ENCODE data around the gene CAMK2N2.

Gene CAMK2N2

DNA sequence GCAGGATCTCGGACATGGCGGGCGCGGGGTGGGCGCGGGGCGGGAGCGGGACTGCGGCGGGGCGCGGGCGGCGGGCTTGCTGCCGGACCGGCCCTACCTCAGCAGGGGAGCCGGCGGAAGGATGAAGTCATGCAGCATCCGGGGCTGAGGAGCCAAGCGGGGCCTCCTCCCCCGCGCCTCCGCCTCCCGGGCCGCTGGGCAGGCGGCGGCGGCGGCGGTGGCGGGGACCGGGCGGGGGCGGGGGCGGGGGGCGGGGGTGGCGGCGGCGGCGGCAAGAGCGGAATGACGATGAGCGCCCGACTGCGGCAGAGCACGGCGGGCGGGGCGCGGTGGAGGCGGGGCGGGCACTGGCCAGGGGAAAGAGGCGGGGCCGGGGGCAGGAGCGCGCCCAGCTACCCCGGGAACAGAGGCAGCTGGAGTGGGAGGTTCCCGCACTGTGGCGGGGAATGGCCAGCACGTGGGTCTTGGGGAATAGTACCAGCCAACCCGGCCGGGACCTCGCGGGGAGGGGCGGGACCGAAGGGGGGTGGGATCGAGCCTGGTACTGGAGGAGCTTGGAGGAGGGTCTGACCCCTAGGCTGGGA lies at the start of gene CAMK2N2:
CAMK2N2 (minus strand) TSS at position 284 of the 584 bp plus-strand sequence; CDS start at position 16, 268 bp downstream.
- DNase-seq (ENCODE audit: low read depth in 2 of 2) = peak in 1 of 2 donors; percentile 62

DNA sequence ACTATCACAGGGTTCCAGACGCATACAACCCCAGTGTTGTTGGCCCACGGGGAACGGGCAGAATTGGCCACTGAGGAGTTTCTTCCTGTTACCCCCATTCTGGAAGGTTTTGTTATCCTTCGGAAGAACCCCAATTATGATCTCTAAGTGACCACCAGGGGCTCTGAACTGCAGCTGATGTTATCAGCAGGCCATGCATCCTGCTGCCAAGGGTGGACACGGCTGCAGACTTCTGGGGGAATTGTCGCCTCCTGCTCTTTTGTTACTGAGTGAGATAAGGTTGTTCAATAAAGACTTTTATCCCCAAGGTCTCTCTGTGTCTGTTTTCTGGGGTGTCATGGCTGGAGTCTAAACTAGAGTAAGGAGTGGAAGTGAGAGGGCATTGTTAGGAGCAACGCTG lies 47.4 kb upstream of the CAMK2N2 start:
- DNase-seq (ENCODE audit: low read depth in 2 of 2) = no peak

DNA sequence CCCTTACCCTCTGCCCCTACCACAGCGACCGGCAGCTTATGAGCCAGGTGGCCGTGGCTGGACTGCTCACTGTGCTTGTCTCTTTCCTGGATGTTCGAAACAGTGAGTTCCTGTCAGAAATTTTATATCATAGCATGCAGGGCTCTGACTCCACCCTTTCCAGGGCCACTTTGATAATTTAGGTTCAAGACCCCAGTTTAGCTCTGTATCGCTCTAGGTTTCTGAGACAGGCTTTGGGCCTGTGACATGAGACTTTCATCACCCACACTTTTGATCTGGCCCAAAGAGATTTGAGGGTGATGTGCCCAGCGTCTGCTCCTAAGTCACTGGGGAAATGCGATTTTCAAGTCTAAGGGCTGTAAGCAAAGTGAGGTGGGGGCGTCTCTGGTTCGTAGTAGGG lies 46.6 kb upstream of the CAMK2N2 start:
- no peak for DNase-seq (ENCODE audit: low read depth in 2 of 2)

DNA sequence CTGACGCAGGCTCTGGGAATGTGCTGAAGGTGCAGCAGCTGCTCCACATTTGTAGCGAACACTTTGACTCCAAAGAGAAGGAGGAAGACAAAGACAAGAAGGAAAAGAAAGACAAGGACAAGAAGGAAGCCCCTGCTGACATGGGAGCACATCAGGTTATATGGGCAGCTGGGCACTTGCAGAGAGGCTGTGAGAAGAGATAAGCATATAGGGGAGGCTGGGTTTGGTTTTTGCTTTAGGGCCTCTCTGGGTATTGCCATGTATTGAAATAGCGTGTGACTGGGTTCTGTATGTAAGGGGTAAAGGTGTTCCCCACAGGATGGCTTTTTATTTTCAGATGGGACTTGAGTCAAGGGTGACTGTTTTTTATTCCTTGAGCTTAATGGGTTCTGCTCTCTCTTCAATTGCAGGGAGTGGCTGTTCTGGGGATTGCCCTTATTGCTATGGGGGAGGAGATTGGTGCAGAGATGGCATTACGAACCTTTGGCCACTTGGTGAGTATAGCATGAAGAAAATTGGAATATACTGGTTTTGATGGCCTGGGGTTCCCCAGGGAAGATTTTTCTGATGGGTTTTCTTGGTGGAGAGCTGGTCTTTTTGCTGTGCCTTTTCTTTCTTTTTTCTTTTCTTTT lies 45.1 kb upstream of the CAMK2N2 start:
- no peak for DNase-seq (ENCODE audit: low read depth in 2 of 2)

DNA sequence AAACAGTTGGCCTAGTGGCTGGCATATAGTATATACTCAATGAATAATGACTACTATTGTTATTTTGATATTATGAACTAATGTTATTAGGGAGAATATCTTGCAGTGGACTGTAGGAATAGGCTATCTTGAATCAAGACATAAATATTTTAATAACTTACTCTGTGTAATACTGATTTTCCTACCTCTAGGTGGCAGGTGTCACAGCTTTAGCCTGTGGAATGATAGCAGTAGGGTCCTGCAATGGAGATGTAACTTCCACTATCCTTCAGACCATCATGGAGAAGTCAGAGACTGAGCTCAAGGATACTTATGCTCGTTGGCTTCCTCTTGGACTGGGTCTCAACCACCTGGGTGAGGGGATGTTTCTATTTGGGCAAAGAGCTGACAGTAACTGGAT lies 44.2 kb upstream of the CAMK2N2 start:
- no peak for DNase-seq (ENCODE audit: low read depth in 2 of 2)

DNA sequence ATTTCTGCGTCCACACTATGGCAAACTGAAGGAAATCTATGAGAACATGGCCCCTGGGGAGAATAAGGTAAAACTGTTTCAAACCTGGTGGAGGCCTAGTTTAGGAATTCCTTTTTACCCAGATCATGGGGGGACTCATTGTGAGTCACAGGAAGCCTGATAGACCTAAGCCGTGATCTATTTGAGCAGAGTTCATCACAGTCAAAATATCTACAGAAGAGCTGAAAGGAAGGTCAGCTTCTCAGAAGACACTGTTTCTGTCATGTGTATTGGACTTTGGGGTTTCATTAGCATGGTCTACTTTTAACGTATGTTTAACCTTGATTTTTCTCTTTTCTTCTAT lies 39.0 kb upstream of the CAMK2N2 start:
- no peak for DNase-seq (ENCODE audit: low read depth in 2 of 2)

DNA sequence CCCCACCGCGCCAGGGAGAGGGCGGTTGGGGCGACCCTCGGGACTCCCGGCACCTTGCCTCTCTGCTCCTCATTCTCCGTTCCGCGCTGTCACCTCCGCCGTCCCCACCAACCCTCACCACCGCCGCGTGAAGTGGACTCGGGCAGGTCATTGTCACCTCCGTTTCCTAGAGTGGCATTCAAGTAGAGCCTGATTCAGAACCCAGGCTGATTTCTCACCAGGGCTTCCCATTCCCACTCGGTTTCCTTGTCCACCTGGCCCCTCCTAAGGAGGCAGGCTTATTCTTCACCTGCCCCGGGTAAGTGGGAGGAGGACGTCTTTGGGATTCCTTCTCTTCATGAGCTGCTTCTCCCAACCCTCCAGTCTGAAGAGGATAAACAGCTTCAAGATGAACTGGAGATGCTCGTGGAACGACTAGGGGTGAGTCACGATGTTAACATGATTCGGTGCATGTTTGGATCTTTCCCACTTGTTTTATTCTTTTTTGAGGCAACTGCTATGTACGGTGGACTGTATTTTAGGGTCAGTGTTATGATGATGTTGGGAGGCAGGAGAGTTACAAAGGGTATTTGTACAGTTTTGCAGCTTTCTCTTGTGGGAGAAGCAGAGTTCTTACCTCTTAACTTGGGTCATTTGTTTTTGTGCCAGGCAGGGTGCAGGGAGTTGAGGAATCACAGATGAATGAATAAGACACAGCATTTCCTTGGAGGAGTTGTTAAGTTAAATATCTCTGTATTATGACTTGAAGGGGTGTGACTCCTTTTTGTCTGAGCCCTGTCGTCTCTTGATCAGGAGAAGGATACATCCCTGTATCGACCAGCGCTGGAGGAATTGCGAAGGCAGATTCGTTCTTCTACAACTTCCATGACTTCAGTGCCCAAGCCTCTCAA lies 38.4 kb upstream of the CAMK2N2 start:
- DNase-seq (ENCODE audit: low read depth in 2 of 2) = no peak

DNA sequence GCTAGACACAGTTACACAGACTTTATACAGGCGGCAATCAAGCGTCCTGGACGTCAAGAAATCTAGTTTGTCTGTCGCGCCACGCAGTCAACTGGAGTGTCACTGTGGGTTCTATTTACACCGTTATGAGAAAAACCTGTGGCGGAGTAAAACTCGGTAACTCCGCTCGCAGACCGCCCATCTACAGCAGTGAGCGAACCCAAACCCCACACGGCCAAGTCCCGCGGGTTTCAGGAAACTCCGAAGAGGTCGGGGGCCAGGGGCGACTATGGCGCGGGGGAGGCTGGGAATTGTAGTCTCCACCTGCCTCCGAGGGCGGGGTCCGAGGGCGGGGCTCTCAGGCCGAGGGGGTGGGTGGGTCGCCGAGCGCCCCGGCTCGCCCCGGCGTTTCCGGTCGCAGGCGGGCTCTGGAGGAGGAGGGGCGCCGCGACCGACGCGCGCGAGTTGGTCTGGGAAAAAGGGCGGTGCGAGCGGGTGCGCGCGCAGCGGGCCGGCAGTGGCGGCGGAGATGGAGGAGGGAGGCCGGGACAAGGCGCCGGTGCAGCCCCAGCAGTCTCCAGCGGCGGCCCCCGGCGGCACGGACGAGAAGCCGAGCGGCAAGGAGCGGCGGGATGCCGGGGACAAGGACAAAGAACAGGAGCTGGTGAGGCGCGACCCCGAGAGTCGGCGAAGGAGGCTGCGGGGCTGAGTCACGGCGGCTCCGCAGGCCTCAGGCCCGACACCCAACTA lies 37.6 kb upstream of the CAMK2N2 start, which contains the start of gene PSMD2:
PSMD2 (plus strand) TSS at position 483 of the 729 bp plus-strand sequence; CDS start at position 509, 26 bp downstream.
- DNase-seq (ENCODE audit: low read depth in 2 of 2) = peak; percentile 96 to 98

DNA sequence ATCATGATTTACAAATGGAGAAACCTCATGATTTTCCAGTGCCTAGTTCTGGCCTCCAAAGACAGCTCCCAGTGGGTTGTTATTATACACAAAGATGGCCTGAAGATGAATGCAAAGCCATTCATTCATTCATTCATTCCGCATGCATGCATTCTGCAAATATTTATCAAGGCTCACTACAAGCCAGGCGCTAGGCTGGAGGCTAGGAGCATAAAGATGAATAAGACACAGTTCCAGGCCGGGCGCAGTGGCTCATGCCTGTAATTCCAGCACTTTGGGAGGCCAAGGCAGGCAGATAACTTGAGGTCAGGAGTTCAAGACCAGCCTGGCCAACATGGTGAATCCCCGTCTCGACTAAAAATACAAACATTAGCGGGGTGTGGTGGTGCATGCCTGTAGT lies 35.3 kb upstream of the CAMK2N2 start:
- no peak for DNase-seq (ENCODE audit: low read depth in 2 of 2)

DNA sequence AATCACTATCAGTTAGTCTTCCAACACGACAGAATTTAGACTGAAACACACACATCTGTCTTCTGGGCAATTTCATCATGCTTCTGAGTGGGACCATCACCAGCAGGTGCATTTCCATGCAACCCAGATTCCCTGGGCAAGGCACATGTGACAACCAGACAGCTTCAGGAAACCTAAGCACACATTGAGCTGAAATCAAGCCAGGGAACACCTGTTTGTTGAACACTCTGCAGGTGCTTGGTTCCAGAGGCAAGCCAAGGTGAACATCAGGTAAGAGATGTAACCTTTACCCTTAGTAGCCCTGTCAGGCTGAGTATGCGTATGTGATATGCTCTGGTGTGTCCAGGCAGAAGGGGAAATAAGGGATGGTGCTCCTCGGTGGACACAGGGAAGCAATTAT lies 34.4 kb upstream of the CAMK2N2 start:
- DNase-seq (ENCODE audit: low read depth in 2 of 2) = no peak

DNA sequence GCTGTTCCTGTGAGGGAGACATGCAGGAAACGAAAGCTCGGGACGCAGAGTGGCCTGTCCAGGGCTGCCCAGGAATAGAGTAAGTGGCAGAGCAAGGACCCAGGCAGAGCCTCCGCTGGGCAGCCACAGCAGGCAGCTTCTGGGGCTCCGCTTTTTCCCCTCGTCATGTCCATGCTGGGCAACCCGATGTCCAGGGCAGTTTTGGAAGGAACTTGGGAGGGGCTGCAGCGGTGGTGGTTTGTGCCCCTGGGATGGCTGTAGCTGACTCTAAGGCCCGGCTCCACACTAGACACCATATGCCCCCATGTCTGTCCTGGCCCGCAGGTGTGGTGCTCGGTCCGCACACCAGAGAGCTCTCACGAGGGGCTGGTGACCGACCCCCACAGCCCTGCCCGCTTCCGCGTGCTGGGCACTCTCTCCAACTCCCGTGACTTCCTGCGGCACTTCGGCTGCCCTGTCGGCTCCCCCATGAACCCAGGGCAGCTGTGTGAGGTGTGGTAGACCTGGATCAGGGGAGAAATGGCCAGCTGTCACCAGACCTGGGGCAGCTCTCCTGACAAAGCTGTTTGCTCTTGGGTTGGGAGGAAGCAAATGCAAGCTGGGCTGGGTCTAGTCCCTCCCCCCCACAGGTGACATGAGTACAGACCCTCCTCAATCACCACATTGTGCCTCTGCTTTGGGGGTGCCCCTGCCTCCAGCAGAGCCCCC lies 30.5 kb upstream of the CAMK2N2 start:
- no peak for DNase-seq (ENCODE audit: low read depth in 2 of 2)

DNA sequence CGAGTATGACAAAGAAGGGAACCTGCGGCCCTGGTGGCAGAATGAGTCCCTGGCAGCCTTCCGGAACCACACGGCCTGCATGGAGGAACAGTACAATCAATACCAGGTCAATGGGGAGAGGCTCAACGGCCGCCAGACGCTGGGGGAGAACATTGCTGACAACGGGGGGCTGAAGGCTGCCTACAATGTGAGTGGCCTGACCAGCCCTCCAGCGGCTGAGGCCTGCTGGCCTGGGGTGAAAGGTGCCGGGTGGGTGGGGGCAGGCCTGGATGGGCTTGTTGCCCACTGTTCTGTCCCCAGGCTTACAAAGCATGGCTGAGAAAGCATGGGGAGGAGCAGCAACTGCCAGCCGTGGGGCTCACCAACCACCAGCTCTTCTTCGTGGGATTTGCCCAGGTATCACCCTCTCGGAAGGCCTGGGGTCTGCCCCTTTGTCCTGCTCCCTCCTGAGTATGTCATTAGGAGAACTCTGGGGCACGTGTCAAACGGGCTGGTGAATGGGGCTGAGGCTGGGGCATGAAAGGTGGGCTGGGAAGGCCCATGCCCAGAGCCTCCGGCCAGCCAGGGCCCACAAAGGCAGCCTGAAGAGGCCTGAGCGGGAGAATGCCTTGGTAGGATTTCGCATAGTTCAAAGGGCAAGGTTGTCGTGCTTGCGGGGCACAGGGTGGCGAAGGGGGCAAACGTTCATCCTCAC lies 29.8 kb upstream of the CAMK2N2 start:
- no peak for DNase-seq (ENCODE audit: low read depth in 2 of 2)

DNA sequence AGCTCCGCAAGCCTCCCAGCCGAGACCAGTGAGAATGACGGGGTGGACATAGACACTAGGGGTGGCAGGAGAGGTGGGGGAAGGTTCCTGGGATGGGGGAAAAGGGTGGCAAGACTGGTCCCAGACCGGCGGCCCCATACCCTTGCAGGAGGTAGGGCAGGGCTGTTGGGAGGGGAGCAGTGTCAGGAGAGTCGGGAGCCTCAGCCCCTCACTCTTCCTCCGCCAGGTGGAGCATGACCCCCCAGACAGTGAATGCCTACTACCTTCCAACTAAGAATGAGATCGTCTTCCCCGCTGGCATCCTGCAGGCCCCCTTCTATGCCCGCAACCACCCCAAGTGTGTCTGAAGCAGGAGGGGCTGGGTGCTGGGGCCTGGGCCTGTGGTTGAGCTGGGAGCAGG lies 29.0 kb upstream of the CAMK2N2 start:
- no peak for DNase-seq (ENCODE audit: low read depth in 2 of 2)

DNA sequence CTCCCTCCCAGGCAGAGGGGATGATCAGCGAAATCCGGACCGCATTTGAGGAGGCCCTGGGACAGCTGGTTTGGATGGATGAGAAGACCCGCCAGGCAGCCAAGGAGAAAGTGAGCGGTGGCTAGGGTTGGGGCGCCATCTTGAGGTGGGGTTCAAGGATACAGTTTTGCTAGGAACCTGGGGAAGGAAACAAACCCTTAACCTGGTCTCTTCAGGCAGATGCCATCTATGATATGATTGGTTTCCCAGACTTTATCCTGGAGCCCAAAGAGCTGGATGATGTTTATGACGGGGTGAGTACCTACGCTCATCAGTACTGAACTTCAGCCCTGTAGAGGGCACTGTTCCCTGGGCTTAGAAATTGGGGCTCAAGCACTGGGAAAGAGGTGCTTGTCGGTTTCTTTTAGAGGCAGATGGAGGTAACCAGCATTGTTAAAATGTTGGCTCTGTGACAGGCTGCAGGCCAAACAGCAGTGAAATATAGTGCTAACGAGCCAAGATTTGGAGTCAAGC lies 28.1 kb upstream of the CAMK2N2 start:
- DNase-seq (ENCODE audit: low read depth in 2 of 2) = peak; percentile 40 to 45

DNA sequence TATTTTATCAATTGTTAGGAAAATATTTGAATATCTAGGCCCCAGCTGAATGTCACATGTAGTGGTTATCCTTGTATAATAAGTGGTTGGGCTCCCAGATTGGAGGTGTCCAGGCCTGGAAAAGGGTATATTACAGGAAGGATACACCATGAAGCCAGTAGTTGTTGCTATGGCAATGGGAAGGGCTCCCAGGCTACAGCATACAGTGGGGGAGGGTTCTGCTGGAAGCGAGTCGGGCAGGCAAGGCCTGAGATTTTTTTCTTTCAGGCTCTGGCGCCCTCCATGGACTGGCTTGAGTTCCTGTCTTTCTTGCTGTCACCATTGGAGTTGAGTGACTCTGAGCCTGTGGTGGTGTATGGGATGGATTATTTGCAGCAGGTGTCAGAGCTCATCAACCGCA lies 23.3 kb upstream of the CAMK2N2 start:
- DNase-seq (ENCODE audit: low read depth in 2 of 2) = no peak

DNA sequence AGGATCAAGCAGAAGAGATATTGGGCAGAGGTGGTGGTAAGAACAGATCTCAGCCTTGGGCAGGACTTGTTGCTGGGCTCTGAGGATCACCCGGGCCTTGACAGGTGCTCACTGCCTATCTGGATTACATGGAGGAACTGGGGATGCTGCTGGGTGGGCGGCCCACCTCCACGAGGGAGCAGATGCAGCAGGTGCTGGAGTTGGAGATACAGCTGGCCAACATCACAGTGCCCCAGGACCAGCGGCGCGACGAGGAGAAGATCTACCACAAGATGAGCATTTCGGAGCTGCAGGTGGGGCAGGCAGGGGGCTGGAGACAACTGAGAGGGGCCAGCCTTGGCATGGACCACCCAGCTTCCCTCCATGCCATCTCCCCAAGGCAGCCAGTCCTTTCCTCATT lies 22.3 kb upstream of the CAMK2N2 start:
- DNase-seq (ENCODE audit: low read depth in 2 of 2) = no peak

DNA sequence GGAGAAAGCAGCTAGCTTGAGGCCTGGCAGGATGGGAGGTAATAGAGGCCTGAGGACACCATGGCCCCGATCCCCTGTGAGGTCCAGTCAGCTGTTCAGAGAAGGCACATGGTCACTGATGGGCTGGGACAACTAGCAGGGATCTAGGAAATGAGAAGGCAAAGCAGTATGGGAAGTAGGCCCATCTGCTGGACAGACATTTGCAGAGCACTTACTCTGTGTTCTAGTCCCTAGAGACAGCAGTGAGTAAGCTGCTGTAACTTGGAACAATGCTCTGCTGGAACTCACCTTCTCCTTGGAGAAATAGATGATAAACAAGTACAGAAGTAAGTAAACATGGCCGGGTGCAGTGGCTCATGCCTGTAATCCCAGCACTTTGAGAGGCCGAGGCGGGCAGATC lies 21.6 kb upstream of the CAMK2N2 start:
- no peak for DNase-seq (ENCODE audit: low read depth in 2 of 2)

DNA sequence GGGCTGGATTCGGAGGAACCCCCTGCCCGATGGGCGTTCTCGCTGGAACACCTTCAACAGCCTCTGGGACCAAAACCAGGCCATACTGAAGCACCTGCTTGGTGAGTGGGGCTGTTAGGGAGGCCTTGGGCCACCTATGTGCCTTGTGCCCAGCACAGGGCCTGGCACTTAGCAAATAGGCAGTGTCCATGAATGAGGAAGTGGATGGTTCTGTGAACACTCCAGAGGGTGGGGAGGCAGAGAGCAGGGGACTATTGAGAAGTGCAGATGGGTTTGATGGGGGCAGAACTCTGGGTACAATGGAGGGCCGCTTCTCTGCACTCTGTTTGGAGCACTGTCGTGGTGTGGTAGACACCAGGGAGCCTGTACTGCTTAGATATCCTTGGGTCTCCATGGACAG lies 16.0 kb upstream of the CAMK2N2 start:
- DNase-seq (ENCODE audit: low read depth in 2 of 2) = no peak

DNA sequence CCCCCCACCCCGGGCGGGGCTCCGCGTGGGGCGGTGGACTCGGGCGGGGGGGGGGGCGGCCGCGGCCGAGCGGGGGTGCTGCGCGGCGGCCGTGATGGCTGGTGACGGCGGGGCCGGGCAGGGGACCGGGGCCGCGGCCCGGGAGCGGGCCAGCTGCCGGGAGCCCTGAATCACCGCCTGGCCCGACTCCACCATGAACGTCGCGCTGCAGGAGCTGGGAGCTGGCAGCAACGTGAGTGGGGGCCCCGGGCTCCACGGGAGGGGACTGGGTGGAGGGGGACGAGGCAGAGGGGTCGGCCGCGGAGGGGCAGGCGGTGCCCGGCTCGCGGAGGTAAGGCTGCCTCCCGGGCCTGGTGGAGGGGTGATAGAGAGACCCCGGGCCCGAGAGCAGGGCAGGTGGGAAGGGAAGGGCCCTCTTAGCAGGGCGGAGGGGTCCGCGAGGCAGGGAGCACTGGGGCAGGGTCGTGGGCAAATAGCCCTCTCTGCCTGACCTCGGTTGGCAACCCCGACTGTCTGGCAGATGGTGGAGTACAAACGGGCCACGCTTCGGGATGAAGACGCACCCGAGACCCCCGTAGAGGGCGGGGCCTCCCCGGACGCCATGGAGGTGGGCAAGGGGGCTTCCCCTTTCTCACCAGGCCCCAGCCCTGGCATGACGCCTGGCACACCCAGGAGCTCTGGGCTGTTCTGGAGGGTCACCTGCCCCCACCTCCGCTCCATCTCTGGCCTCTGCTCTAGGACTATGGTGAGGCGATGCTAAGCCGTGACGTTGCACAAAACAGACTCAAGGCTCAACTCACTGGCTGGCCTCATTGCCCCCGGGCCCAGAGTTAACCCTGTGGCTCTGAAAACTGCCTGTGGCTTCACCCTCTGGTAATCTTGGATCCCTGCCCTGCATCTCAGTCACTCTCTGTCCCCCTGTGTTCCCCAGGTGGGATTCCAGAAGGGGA lies 14.9 kb upstream of the CAMK2N2 start, which contains the start of gene ECE2:
ECE2 (plus strand) TSS at position 62 of the 950 bp plus-strand sequence; CDS start at position 194, 132 bp downstream.
- no peak for DNase-seq (ENCODE audit: low read depth in 2 of 2)

DNA sequence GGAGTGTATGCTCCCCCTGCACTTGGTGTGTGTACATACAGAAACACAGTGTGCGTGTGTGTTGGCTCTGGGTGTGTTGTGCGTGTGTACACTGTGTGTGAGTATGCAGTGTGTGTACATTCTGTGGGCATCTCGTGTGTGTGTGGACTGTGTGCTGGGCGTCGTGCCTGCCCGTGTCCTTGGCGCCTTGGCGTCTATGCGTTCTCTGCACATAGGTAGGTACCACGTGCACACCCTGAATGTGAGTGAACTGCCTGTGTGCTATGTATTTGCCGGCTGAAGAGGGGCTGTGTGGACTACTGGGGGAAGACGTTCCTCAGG lies 14.0 kb upstream of the CAMK2N2 start:
- DNase-seq (ENCODE audit: low read depth in 2 of 2) = no peak
